Epithelial cell of esophagus (primary cell): ENCODE results near the gene C15orf40.

Experiments
- DNase-seq: peaks from one replicate; pipeline ENCODE4 v3.0.0; 2010; ENCODE audit warnings: low read depth
- H3K4me3 ChIP-seq: 2 replicates; pipeline ENCODE4 v1.5.1; 2011; ENCODE audit warnings: mild to moderate bottlenecking, low read length, control low read depth
- TF ChIP-seq, protein P1 (sequence below): IDR thresholded peaks from 2 replicates; pipeline ENCODE4 v1.5.1; 2011; ENCODE audit warnings: low read depth, mild to moderate bottlenecking, low read length, control low read depth, inconsistent platforms; ENCODE audit not compliant: insufficient read depth; ENCODE audit errors: missing control alignments

Gene C15orf40

DNA sequence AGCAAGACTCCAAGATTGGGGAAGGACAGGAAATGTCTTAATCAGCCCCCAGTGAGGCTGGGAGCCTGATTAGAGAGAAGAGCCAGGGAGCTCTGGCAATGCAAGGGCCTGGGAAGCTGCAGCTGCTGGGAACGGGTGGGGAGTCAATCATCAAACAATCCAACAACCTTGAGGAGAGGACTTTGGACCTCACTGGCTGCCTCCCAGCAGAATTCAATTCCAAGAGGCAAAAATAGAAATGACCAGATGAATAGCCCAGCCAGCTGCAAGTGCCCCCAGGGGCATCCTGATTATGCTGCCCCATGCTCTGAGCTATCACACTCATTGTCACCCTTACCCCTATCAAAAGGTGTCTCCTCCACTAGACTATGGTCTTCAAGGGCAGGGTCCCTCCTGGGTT is 52.8 kb downstream of the C15orf40 start:
- no peak overlapping the region for H3K4me3 ChIP-seq
- DNase-seq: no peak
- TF ChIP-seq, protein P1, sequence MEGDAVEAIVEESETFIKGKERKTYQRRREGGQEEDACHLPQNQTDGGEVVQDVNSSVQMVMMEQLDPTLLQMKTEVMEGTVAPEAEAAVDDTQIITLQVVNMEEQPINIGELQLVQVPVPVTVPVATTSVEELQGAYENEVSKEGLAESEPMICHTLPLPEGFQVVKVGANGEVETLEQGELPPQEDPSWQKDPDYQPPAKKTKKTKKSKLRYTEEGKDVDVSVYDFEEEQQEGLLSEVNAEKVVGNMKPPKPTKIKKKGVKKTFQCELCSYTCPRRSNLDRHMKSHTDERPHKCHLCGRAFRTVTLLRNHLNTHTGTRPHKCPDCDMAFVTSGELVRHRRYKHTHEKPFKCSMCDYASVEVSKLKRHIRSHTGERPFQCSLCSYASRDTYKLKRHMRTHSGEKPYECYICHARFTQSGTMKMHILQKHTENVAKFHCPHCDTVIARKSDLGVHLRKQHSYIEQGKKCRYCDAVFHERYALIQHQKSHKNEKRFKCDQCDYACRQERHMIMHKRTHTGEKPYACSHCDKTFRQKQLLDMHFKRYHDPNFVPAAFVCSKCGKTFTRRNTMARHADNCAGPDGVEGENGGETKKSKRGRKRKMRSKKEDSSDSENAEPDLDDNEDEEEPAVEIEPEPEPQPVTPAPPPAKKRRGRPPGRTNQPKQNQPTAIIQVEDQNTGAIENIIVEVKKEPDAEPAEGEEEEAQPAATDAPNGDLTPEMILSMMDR: no peak

GRCh38 chr15:82952158-82953081 is 59.0 kb downstream of the C15orf40 start, which contains the start of gene HOMER2:
Gene HOMER2, minus strand, starts transcription at chr15:82952720. Its CDS starts 185 bp downstream, at chr15:82952535.
- TF ChIP-seq, protein P1: no peak
- H3K4me3 ChIP-seq: peak within 1 kb of the TSS; percentile 63
- DNase-seq: peak; percentile 27

DNA sequence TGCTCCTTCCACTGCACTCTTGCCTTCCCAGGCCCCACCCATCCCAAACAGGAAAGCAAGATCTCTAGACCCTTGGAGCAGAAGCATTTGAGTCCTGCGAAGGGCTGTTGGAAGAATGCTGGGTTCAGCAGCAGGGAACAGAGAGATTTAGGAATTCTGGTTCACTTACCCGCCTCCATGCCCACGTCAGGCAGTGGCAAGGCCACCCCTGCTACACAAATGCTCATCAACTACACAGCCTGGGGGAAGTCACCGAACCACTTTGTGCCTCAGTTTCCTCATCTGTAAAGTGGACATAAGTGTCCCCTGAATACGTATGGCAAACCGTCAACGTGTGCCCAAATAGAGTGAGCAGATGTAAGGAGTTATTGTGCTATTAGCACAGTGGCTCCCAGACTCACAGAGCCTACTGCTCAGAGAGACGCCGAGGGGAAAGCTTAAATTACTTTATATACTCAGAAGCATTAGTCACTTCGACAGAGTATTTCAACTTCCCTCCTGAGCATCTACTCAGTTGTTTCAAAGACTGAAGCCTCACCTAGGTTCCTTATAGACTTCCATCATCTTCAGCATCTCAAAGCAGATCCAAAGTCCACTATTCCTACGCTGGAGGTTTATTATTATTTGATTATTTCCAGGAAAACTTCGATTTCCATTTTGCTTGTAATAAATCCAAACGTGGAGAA is 59.8 kb downstream of the C15orf40 start:
- TF ChIP-seq, protein P1: no peak
- peak; percentile 66 for DNase-seq
- H3K4me3 ChIP-seq: peak overlapping the region; percentile 63

GRCh38 chr15:82950746-82951370 is 60.6 kb downstream of the C15orf40 start:
- no peak for DNase-seq
- H3K4me3 ChIP-seq: no peak overlapping the region
- TF ChIP-seq, protein P1: no peak

GRCh38 chr15:82950295-82950694 is 61.1 kb downstream of the C15orf40 start:
- H3K4me3 ChIP-seq: no peak overlapping the region
- TF ChIP-seq, protein P1: no peak
- no peak for DNase-seq

DNA sequence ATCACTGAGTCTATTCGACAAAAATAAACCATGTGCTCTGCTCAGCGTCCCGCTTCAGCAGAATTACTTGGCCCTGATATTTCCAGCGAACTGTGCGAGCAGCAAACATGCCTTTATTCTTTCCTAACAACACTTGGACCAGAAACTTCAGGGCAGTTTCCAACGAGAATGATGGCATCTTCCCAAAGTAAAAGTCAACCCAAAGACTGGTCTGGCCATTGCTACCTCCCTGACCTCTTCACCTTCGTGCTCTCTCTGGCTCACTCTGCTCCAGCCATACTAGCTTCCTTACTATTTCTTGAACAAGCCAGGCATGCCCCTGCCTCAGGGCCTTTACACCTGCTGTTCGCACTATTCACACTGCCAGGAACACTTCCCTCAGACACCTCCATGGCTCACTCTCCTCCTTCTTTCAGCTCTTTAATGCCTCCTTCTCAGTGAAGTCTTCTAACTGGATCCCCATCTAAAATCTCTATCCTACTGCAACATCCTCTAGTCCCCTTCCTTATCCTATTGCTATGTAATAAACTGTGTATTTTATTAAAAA is 65.2 kb downstream of the C15orf40 start:
- TF ChIP-seq, protein P1: no peak
- DNase-seq: no peak
- H3K4me3 ChIP-seq: no peak overlapping the region
